Pancreas (tissue), 10 donors: ENCODE results near the gene TM9SF3. TPM values are rescaled to one million over a fixed set of nuclear protein-coding genes. Genes with fewer than 3 reads are reported as not detected.

Source experiments
- ATAC-seq, 4 donors: fragments of 200-7000 bp; cut with Tn5 transposase; one replicate each; pipeline versions ENCODE4 v1.8.0 to v1.9.1; 2020; ENCODE audit warnings: mild to moderate bottlenecking in 4 of 4, moderate library complexity in 4 of 4
- DNase-seq, 6 donors: peaks; one replicate each; pipeline ENCODE4 v3.0.0-alpha.2; 2020
- FAIRE-seq: peaks from 2 replicates; lab custom pipeline; 2012; peaks lifted over from hg19 to GRCh38; lab: Jason Lieb, UNC
- H3K27ac ChIP-seq, 4 donors: fragments of 200-600 bp; sonication (generic); 1 replicate in 3 of 4; 2 replicates in 1 of 4; pipeline versions ENCODE4 v1.5.0 to v1.8.0; 2020
- H3K27me3 ChIP-seq, 4 donors: fragments of 200-600 bp; one replicate each; pipeline ENCODE4 v1.8.0; 2021
- H3K36me3 ChIP-seq, 3 donors: fragments of 200-600 bp; sonication (generic) in 1 of 3; one replicate each; pipeline versions ENCODE4 v1.5.0 to v1.8.0; 2020 to 2021
- H3K4me1 ChIP-seq, 3 donors: fragments of 200-600 bp; one replicate each; pipeline ENCODE4 v1.8.0; 2021
- H3K4me3 ChIP-seq, 4 donors: fragments of 200-600 bp; sonication (generic) in 2 of 4; one replicate each; pipeline versions ENCODE4 v1.5.0 to v1.8.0; 2020 to 2021
- H3K9me3 ChIP-seq, 4 donors: fragments of 200-600 bp; one replicate each; pipeline ENCODE4 v1.8.0; 2021
- CTCF ChIP-seq, 4 donors: fragments of 200-600 bp; sonication (generic) in 3 of 4; IDR thresholded peaks; one replicate each; pipeline versions ENCODE4 v1.5.0 to v1.8.0; 2021; ENCODE audit warnings: antibody characterized with exemption in 4 of 4
- WGBS, 2 donors: extraction: QIAGEN DNeasy Blood & Tissue Kit; methylation state at CpG; one replicate each; pipeline ENCODE4 v1.1.7; 2013; 5-methylcytosine and 5-hydroxymethylcytosine counted together
- intact Hi-C, 3 donors: fragments of 100-400 bp; cut with DNase I; formaldehyde crosslinking; loops; one replicate each; pipeline versions ENCODE4 v1.11.1 to v1.14.2; 2022
- polyA plus RNA-seq, 2 donors: library from polyadenylated mRNA; stranded (reverse); fragments of 200-250 nt; gene quantifications; one replicate each; pipeline ENCODE4 v1.2.3, GENCODE V29; 2013
- total RNA-seq, 6 donors: library from RNA; stranded (reverse); fragmentation: NEBNext Ultra II Directional in 4 of 6; extraction: Animal tissue kit (Norgen Biotek cat#: 25700) in 4 of 6; gene quantifications; one replicate each; pipeline versions ENCODE4 v1.2.1 to v1.2.4, GENCODE V29; 2021 to 2023
- donor health status: healthy with polysubstance abuse.
- donor health status: DM: no; HTN: no; CAD: no; lungs with moderate emphysema.
- donor health status: DM: no; HTN: no; CAD: no.
- donor health status: control.
- donor health status: control.
- donor health status: Bipolar disorder and iron deficiency.
- donor health status: DM: yes; HTN: yes; CAD: no.
- donor health status: DM: no; HTN: no; CAD: no.
- donor health status: DM: no; HTN: no; CAD: no.
- donor health status: DM: yes; HTN: yes; CAD: no.

TM9SF3 gene
- total and polyA plus RNA-seq, 8 donors: 15.5 to 110 (median 60.2) TPM

GRCh38 chr10:96507044-96507443 lies 79.8 kb downstream of the TM9SF3 start:
- Histone ChIP-seq H3K27me3 (no peaks in the 10 kb centered on the region), H3K9me3 (no peaks in the 10 kb centered on the region), H3K4me1 (no peaks in the 10 kb centered on the region), H3K36me3 (no peaks in the 10 kb centered on the region), H3K4me3 (no peak overlapping the region), H3K27ac (no peak overlapping the region)
- FAIRE-seq: no peak
- peak in 3 of 4 donors; percentile 35 to 75 (median 46) for ATAC-seq
- no peak for TF ChIP-seq CTCF (IDR thresholded peaks at IDR 0.05)
- peak in 1 of 6 donors; percentile 31 for DNase-seq
- WGBS, 2 donors: 52 to 61% methylated on average over 2 of the region's 2 CpGs
- intact Hi-C loops: no loop called here

- Histone ChIP-seq H3K36me3 (no peaks in the 10 kb centered on the region), H3K4me1 (no peaks in the 10 kb centered on the region), H3K27ac (no peak overlapping the region), H3K4me3 (no peak overlapping the region), H3K27me3 (no peaks in the 10 kb centered on the region), H3K9me3 (no peaks in the 10 kb centered on the region)
- WGBS, 2 donors: 71 to 72% methylated on average over 12 of the region's 12 CpGs
- DNase-seq (no peak), ATAC-seq (no peak), FAIRE-seq (no peak)
- TF ChIP-seq CTCF (IDR thresholded peaks at IDR 0.05): no peak
- intact Hi-C loops: no loop called here
These were observed 81.4 kb downstream of the TM9SF3 start for GRCh38 chr10:96505150-96506136.

- WGBS, 2 donors: 85 to 89% methylated on average over 7 of the region's 7 CpGs
- intact Hi-C loops: no loop called here
- Histone ChIP-seq H3K4me1 (no peaks in the 10 kb centered on the region), H3K27me3 (no peaks in the 10 kb centered on the region), H3K27ac (no peak overlapping the region), H3K36me3 (no peaks in the 10 kb centered on the region), H3K4me3 (no peak overlapping the region), H3K9me3 (no peaks in the 10 kb centered on the region)
- FAIRE-seq: no peak
- DNase-seq: no peak
- TF ChIP-seq CTCF (IDR thresholded peaks at IDR 0.05): no peak
- ATAC-seq: no peak
These were observed 84.1 kb downstream of the TM9SF3 start for GRCh38 chr10:96502561-96503282.

GRCh38 chr10:96501985-96502384 lies 84.8 kb downstream of the TM9SF3 start:
- no peak overlapping the region for H3K4me3 ChIP-seq
- FAIRE-seq: no peak
- no peak for TF ChIP-seq CTCF (IDR thresholded peaks at IDR 0.05)
- H3K27me3 ChIP-seq: no peaks in the 10 kb centered on the region
- H3K27ac ChIP-seq: no peak overlapping the region
- WGBS, 2 donors: 75 to 85% methylated on average over 4 of the region's 4 CpGs
- intact Hi-C loops: no loop called here
- no peak for DNase-seq
- H3K36me3 ChIP-seq: no peaks in the 10 kb centered on the region
- no peaks in the 10 kb centered on the region for H3K9me3 ChIP-seq
- ATAC-seq: peak in 1 of 4 donors; percentile 29
- no peaks in the 10 kb centered on the region for H3K4me1 ChIP-seq
